ENCODE results near the gene EIF4G1.

- TF ChIP-seq POU2F2 (IDR thresholded peaks at IDR 0.05; ENCODE audit: low read depth, low read length): no peak
- TF ChIP-seq POLR2A (IDR thresholded peaks at IDR 0.05; ENCODE audit: low read depth, low read length): peak; percentile 65
- no peak for TF ChIP-seq TAF1 (IDR thresholded peaks at IDR 0.05; ENCODE audit: low read depth, low read length)
Observed at GRCh38 chr3:184333700-184334099, 19.3 kb downstream of the EIF4G1 start.
